Effector memory CD4-positive, alpha-beta T cell (primary cell): ENCODE data around the gene ADAMTS16.

Experiments used
- DNase-seq, 3 donors: peaks; one replicate each; pipeline ENCODE4 v3.0.0-alpha.2; 2020
- H3K27ac ChIP-seq: 2 replicates; pipeline ENCODE4 v1.7.0; 2013; ENCODE audit warnings: mild to moderate bottlenecking, low read length, moderate library complexity; ENCODE audit not compliant: insufficient read depth, poor library complexity, severe bottlenecking
- H3K27me3 ChIP-seq: replicated peaks from 2 replicates; pipeline ENCODE4 v1.7.0; 2013; ENCODE audit warnings: mild to moderate bottlenecking, low read length; ENCODE audit not compliant: insufficient read depth, control insufficient read depth, poor library complexity, severe bottlenecking
- H3K36me3 ChIP-seq: 2 replicates; pipeline ENCODE4 v1.7.0; 2013; ENCODE audit warnings: mild to moderate bottlenecking, low read length, moderate library complexity; ENCODE audit not compliant: control insufficient read depth, insufficient read depth
- H3K4me1 ChIP-seq: 2 replicates; pipeline ENCODE4 v1.7.0; 2013; ENCODE audit warnings: low read length, mild to moderate bottlenecking; ENCODE audit not compliant: control insufficient read depth, insufficient read depth, poor library complexity, severe bottlenecking
- H3K4me3 ChIP-seq: 2 replicates; pipeline ENCODE4 v1.7.0; 2013; ENCODE audit warnings: low read length, low read depth, mild to moderate bottlenecking; ENCODE audit not compliant: insufficient read depth, poor library complexity, severe bottlenecking
- H3K9me3 ChIP-seq: 2 replicates; pipeline ENCODE4 v1.7.0; 2013; ENCODE audit warnings: mild to moderate bottlenecking, low read length, moderate library complexity; ENCODE audit not compliant: control insufficient read depth

The ADAMTS16 gene

DNA sequence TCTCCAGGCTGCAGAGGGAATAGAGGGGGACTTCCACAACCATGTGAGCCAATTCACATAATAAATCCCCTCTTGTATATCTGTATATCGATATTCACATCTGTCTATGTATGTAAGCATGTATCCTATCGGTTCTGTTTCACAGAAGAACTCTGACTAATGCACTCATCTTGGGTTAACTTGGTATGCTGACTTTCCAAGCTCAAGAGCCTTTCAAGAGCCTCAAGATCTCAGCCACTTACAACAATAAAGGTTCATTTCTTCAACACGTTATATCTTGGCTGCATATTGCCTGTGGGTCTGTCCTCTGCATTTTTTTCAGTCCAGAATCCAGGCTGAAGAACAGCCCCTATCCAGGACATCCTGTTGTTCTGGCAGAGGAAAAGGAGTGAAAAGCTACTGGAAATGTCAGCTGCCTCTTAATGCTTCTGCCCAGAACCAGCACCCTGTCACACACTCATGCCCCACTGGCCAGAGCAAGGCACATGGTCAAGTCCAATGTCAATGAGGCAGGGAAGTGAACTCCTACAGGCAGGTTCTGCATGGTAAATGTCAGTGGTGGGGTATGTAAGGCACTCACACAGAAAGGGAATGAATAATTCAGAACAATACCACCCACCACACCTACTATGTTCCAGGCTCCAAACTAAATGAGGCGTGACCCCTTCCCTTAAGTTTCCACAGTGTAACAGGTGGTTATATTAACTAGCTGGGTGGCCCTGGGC is 190.8 kb downstream of the ADAMTS16 start:
- H3K27ac ChIP-seq, result no peak overlapping the region
- no peaks in the 10 kb centered on the region for H3K27me3 ChIP-seq
- H3K4me3 ChIP-seq, result no peak overlapping the region
- H3K4me1 ChIP-seq, result no peaks in the 10 kb centered on the region
- DNase-seq, result no peak
- no peaks in the 10 kb centered on the region for H3K36me3 ChIP-seq
- H3K9me3 ChIP-seq, result no peaks in the 10 kb centered on the region

- no peak overlapping the region for H3K27ac ChIP-seq
- no peaks in the 10 kb centered on the region for H3K27me3 ChIP-seq
- H3K36me3 ChIP-seq, result no peaks in the 10 kb centered on the region
- DNase-seq, result no peak
- no peak overlapping the region for H3K4me3 ChIP-seq
- H3K9me3 ChIP-seq, result no peaks in the 10 kb centered on the region
- no peaks in the 10 kb centered on the region for H3K4me1 ChIP-seq
These were observed 191.7 kb downstream of the ADAMTS16 start for GRCh38 chr5:5331848-5332247.

- H3K4me1 ChIP-seq, result no peaks in the 10 kb centered on the region
- no peaks in the 10 kb centered on the region for H3K9me3 ChIP-seq
- no peaks in the 10 kb centered on the region for H3K36me3 ChIP-seq
- H3K27me3 ChIP-seq, result no peaks in the 10 kb centered on the region
- H3K27ac ChIP-seq, result no peak overlapping the region
- no peak overlapping the region for H3K4me3 ChIP-seq
- DNase-seq, result no peak
These were observed 192.2 kb downstream of the ADAMTS16 start for GRCh38 chr5:5332287-5332686.

GRCh38 chr5:5335107-5335506 is 195.0 kb downstream of the ADAMTS16 start:
- DNase-seq, result no peak
- Histone ChIP-seq H3K27me3 (no peaks in the 10 kb centered on the region), H3K4me1 (no peaks in the 10 kb centered on the region), H3K9me3 (no peaks in the 10 kb centered on the region), H3K4me3 (no peak overlapping the region), H3K36me3 (no peaks in the 10 kb centered on the region), H3K27ac (no peak overlapping the region)

GRCh38 chr5:5335700-5336264 is 195.7 kb downstream of the ADAMTS16 start:
- Histone ChIP-seq H3K27me3 (no peaks in the 10 kb centered on the region), H3K27ac (no peak overlapping the region), H3K9me3 (no peaks in the 10 kb centered on the region), H3K4me3 (no peak overlapping the region), H3K4me1 (no peaks in the 10 kb centered on the region), H3K36me3 (no peaks in the 10 kb centered on the region)
- no peak for DNase-seq

DNA sequence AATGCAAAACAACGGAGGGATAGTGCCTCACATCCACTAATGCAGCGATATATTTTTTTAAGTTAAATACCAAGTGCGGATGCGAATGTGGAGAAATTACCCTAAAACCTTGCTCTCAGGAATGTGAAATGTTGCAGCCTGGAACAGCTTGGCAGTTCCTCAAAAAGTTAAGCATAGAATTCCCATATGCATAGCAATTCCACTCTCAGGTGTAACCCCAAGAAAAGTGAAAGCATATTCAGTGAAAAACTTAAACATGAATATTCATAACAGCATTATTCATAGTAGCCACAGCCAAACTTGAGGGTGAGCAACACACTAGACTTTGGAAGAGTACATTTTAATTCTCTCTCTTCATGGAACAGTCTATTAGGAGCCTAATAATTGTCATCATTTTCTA is 199.1 kb downstream of the ADAMTS16 start:
- DNase-seq, result no peak
- Histone ChIP-seq H3K27me3 (no peaks in the 10 kb centered on the region), H3K4me1 (no peaks in the 10 kb centered on the region), H3K9me3 (no peaks in the 10 kb centered on the region), H3K36me3 (no peaks in the 10 kb centered on the region), H3K27ac (no peak overlapping the region), H3K4me3 (no peak overlapping the region)

GRCh38 chr5:5340206-5340729 is 200.1 kb downstream of the ADAMTS16 start:
- Histone ChIP-seq H3K27ac (no peak overlapping the region), H3K4me3 (no peak overlapping the region), H3K27me3 (no peaks in the 10 kb centered on the region), H3K4me1 (no peaks in the 10 kb centered on the region), H3K36me3 (no peaks in the 10 kb centered on the region), H3K9me3 (no peaks in the 10 kb centered on the region)
- no peak for DNase-seq

- no peak for DNase-seq
- H3K27ac ChIP-seq, result no peak overlapping the region
- H3K4me3 ChIP-seq, result no peak overlapping the region
- no peaks in the 10 kb centered on the region for H3K4me1 ChIP-seq
- H3K36me3 ChIP-seq, result no peaks in the 10 kb centered on the region
- H3K27me3 ChIP-seq, result no peaks in the 10 kb centered on the region
- no peaks in the 10 kb centered on the region for H3K9me3 ChIP-seq
These were observed 201.6 kb downstream of the ADAMTS16 start for GRCh38 chr5:5341531-5342292.

GRCh38 chr5:5342784-5343183 is 202.7 kb downstream of the ADAMTS16 start:
- no peaks in the 10 kb centered on the region for H3K4me1 ChIP-seq
- H3K27me3 ChIP-seq, result no peaks in the 10 kb centered on the region
- H3K4me3 ChIP-seq, result no peak overlapping the region
- no peaks in the 10 kb centered on the region for H3K9me3 ChIP-seq
- no peak for DNase-seq
- no peak overlapping the region for H3K27ac ChIP-seq
- H3K36me3 ChIP-seq, result no peaks in the 10 kb centered on the region

- no peaks in the 10 kb centered on the region for H3K9me3 ChIP-seq
- H3K27ac ChIP-seq, result no peak overlapping the region
- no peaks in the 10 kb centered on the region for H3K27me3 ChIP-seq
- DNase-seq, result no peak
- H3K36me3 ChIP-seq, result no peaks in the 10 kb centered on the region
- no peaks in the 10 kb centered on the region for H3K4me1 ChIP-seq
- H3K4me3 ChIP-seq, result no peak overlapping the region
These were observed 203.4 kb downstream of the ADAMTS16 start for GRCh38 chr5:5343568-5343967.
